ENCODE data around the gene PLCH1. TPM values are rescaled to one million over a fixed set of nuclear protein-coding genes. Genes with fewer than 3 reads are reported as not detected.

PLCH1 gene
- total and polyA plus RNA-seq, 9 of the 15 experiments (the other 6 are each of a cell fraction or from before 2014, with no cell fraction given) = 0.17 to 0.62 (median 0.40) TPM

DNA sequence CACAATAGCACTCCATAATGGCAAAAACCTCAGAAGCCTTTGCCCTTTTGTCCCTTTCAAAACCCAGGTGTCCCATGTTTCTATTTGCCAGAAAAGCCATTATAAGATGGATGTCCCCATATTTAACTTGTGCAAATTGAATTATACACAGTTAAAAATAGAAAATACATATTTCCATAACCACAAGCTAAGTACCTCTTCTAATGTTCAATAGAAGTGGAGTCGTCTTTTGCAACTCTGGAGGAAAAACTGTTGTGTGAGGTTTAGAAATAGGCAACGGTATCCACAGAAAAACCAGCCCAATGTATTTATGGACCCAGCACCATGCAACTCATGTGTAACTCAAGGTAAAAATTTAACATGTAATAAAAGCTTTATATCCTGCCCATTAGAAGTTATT lies 367.8 kb downstream of the PLCH1 start:
- Histone ChIP-seq H2AFZ (ENCODE audit: low read depth, low read length) (no peak overlapping the region), H3K4me1 (replicated peaks in 1 of 2; ENCODE audit: control insufficient read depth in 2 of 2, insufficient read depth in 2 of 2, low read length in 2 of 2) (no peaks in the 10 kb centered on the region), H4K20me1 (replicated peaks; ENCODE audit: control insufficient read depth, insufficient read depth, low read length) (no peaks in the 10 kb centered on the region), H3K79me2 (ENCODE audit: control insufficient read depth, insufficient read depth, low read length) (no peaks in the 10 kb centered on the region), H3K4me3 (no peak overlapping the region), H3K4me2 (ENCODE audit: insufficient read depth, low read length) (no peak overlapping the region), H3K9me1 (ENCODE audit: control insufficient read depth, insufficient read depth, low read length) (no peaks in the 10 kb centered on the region), H3K27me3 (ENCODE audit: control insufficient read depth in 2 of 2, insufficient read depth in 2 of 2, low read length in 2 of 2) (no peaks in the 10 kb centered on the region), H3K9ac (ENCODE audit: insufficient read depth in 1 of 2, low read depth in 2 of 2, low read length in 2 of 2) (no peak overlapping the region), H3K9me3 (replicated peaks; ENCODE audit: control insufficient read depth, insufficient read depth, low read depth, low read length) (no peaks in the 10 kb centered on the region), H3K36me3 (ENCODE audit: control insufficient read depth, insufficient read depth, low read length) (no peaks in the 10 kb centered on the region), H3K27ac (ENCODE audit: extremely low read depth, low read depth, low read length) (no peak overlapping the region)
- POLR2A ChIA-PET = no interaction called here
- WGBS (ENCODE audit: insufficient coverage, low coverage, missing lambda C conversion rate) = 12% methylated on average over 2 of the region's 2 CpGs
- in situ Hi-C loops (cut with MboI) = no loop called here
- TF ChIP-seq RCOR1 (IDR thresholded peaks at IDR 0.05; ENCODE audit: borderline replicate concordance in 1 of 2, low read depth in 2 of 2, low read length in 2 of 2) = no peak
- TF ChIP-seq ZNF311 (CRISPR knock-in tag; IDR thresholded peaks at IDR 0.05) = no peak
- no peak for TF ChIP-seq MAFG (tag; conservative IDR thresholded peaks at IDR 0.05)
- TF ChIP-seq ATF7 (IDR thresholded peaks at IDR 0.05) = no peak
- DNase-seq (ENCODE audit: extremely low read depth in 1 of 4, low spot score in 3 of 4) = no peak
- FAIRE-seq = no peak
- BruUV-seq (replicated peaks) = no TSS peak
- CTCF ChIA-PET (ENCODE audit: low intra/inter-chr PET ratio) = no interaction called here
- no peak for ATAC-seq
- intact Hi-C loops (cut with micrococcal nuclease) = no loop called here

- ATAC-seq (no peak), FAIRE-seq (no peak), DNase-seq (ENCODE audit: extremely low read depth in 1 of 4, low spot score in 3 of 4) (no peak)
- H3K4me2 ChIP-seq (ENCODE audit: insufficient read depth, low read length) = no peak overlapping the region
- peaks cover 0 to 12% of the 10 kb centered on the region in 2 experiments; a peak in 3 of 5 replicates for H3K4me1 ChIP-seq (replicated peaks in 1 of 2; ENCODE audit: control insufficient read depth in 2 of 2, insufficient read depth in 2 of 2, low read length in 2 of 2)
- in situ Hi-C loops (cut with MboI) (loop anchor here (25.0 kb wide), 1 partner anchor 490 kb away; the partner anchor contains the start of genes GMPS and SLC33A1), intact Hi-C loops (cut with micrococcal nuclease) (no loop called here)
- H3K36me3 ChIP-seq (ENCODE audit: control insufficient read depth, insufficient read depth, low read length) = no peaks in the 10 kb centered on the region
- POLR2A ChIA-PET = no interaction called here
- BruUV-seq (replicated peaks) = no TSS peak
- H2AFZ ChIP-seq (ENCODE audit: low read depth, low read length) = no peak overlapping the region
- no peak overlapping the region for H3K27ac ChIP-seq (ENCODE audit: extremely low read depth, low read depth, low read length)
- H3K9me3 ChIP-seq (replicated peaks; ENCODE audit: control insufficient read depth, insufficient read depth, low read depth, low read length) = no peaks in the 10 kb centered on the region
- no peaks in the 10 kb centered on the region for H4K20me1 ChIP-seq (replicated peaks; ENCODE audit: control insufficient read depth, insufficient read depth, low read length)
- CTCF ChIA-PET (ENCODE audit: low intra/inter-chr PET ratio) = no interaction called here
- 75% methylated on average over 1 of the region's 1 CpG for WGBS (ENCODE audit: insufficient coverage, low coverage, missing lambda C conversion rate)
- no peaks in the 10 kb centered on the region for H3K79me2 ChIP-seq (ENCODE audit: control insufficient read depth, insufficient read depth, low read length)
- no peak overlapping the region for H3K4me3 ChIP-seq
- no peaks in the 10 kb centered on the region for H3K27me3 ChIP-seq (ENCODE audit: control insufficient read depth in 2 of 2, insufficient read depth in 2 of 2, low read length in 2 of 2)
- no peaks in the 10 kb centered on the region for H3K9me1 ChIP-seq (ENCODE audit: control insufficient read depth, insufficient read depth, low read length)
- H3K9ac ChIP-seq (ENCODE audit: insufficient read depth in 1 of 2, low read depth in 2 of 2, low read length in 2 of 2) = no peak overlapping the region
- TF ChIP-seq ZNF253 (CRISPR knock-in tag; conservative IDR thresholded peaks at IDR 0.05) = no peak
- TF ChIP-seq JUND (IDR thresholded peaks at IDR 0.05; ENCODE audit: borderline replicate concordance, low read depth, low read length) = no peak
- TF ChIP-seq JUND (tag; IDR thresholded peaks at IDR 0.05; ENCODE audit: borderline replicate concordance, low read depth, low read length) = no peak
- no peak for TF ChIP-seq BCLAF1 (IDR thresholded peaks at IDR 0.05; ENCODE audit: borderline replicate concordance in 1 of 2, control insufficient read depth in 1 of 2, low read depth in 2 of 2, low read length in 1 of 2)
- TF ChIP-seq BCOR (IDR thresholded peaks at IDR 0.05) = no peak
- TF ChIP-seq FOSL1 (tag; conservative IDR thresholded peaks at IDR 0.05) = no peak
- no peak for TF ChIP-seq ZFP1 (CRISPR knock-in tag; IDR thresholded peaks at IDR 0.05)
- TF ChIP-seq THAP7 (CRISPR knock-in tag; IDR thresholded peaks at IDR 0.05) = no peak
Measured at GRCh38 chr3:155372281-155372680, 372.6 kb downstream of the PLCH1 start.

Measured in K562 (cell line).